Measurements from ENCODE around the gene ISL1. TPM values are rescaled to one million over a fixed set of nuclear protein-coding genes. Genes with fewer than 3 reads are reported as not detected.

The ISL1 gene
- total RNA-seq, result 0.15 TPM
- long read RNA-seq, result 0 reads

DNA sequence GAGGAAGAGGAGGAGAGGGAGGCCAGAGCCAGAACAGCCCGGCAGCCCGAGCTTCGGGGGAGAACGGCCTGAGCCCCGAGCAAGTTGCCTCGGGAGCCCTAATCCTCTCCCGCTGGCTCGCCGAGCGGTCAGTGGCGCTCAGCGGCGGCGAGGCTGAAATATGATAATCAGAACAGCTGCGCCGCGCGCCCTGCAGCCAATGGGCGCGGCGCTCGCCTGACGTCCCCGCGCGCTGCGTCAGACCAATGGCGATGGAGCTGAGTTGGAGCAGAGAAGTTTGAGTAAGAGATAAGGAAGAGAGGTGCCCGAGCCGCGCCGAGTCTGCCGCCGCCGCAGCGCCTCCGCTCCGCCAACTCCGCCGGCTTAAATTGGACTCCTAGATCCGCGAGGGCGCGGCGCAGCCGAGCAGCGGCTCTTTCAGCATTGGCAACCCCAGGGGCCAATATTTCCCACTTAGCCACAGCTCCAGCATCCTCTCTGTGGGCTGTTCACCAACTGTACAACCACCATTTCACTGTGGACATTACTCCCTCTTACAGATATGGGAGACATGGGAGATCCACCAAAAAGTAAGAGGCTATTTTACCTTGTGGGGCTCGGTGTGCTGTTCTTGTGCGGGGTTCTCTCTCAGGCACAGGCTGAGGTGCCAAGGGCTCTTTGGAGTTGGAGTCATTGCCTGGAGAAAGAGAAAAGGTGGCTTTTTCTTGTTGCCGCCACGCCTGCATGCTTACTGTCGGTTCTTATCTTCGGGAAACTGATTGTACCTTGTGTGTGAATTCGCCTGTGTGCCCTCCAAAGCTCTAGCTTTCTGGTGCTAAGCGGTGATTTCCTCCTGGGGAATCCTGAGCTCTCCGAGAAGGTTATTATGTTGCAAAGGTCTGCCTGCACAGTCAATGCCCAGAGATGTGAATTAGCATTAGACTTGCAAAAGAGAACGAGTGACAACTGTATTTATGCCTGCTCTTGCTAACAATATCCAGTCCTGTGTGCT lies at the start of gene ISL1:
Gene ISL1, plus strand, starts transcription at position 318 of the 991 bp plus-strand sequence. Its CDS starts 224 bp downstream, at position 542.
- Histone ChIP-seq H3K36me3 (no peaks in the 10 kb centered on the region), H3K27ac (no peak within 1 kb of the TSS), H3K4me3 (peak within 1 kb of the TSS; percentile 45), H3K27me3 (ENCODE audit: low read depth) (peaks cover 97% of the 10 kb centered on the region), H3K9me3 (no peaks in the 10 kb centered on the region), H3K4me1 (peaks cover 29% of the 10 kb centered on the region)
- ATAC-seq (peak; percentile 78 to 85), DNase-seq (peak; percentile 56)
- intact Hi-C loops (cut with DNase I), result no loop called here
- no peak for TF ChIP-seq CTCF (IDR thresholded peaks at IDR 0.05)

DNA sequence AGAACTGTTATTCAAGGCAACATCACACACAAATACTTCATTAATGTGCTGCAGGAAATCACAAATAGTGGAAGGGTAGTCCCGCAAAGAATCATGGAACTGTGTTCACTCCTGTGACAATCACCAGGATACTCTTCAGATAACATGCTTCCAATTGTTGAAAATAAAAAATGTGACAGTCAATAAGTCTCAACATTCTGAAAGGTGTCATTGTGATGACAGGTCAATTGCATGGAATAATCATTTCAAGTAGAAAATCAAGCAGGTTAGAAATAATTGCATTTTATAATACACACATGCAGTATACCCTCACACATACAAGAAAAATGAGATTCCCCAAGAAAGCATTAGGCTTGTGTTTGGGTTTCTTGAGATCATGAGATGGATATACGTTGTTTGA lies 46.4 kb upstream of the ISL1 start:
- Histone ChIP-seq H3K9me3 (no peaks in the 10 kb centered on the region), H3K27me3 (ENCODE audit: low read depth) (no peaks in the 10 kb centered on the region), H3K4me1 (no peaks in the 10 kb centered on the region), H3K4me3 (no peak overlapping the region), H3K36me3 (no peaks in the 10 kb centered on the region), H3K27ac (no peak overlapping the region)
- TF ChIP-seq CTCF (IDR thresholded peaks at IDR 0.05), result no peak
- intact Hi-C loops (cut with DNase I), result no loop called here
- no peak for ATAC-seq
- no peak for DNase-seq

- DNase-seq, result no peak
- intact Hi-C loops (cut with DNase I), result no loop called here
- Histone ChIP-seq H3K36me3 (no peaks in the 10 kb centered on the region), H3K4me3 (no peak overlapping the region), H3K4me1 (no peaks in the 10 kb centered on the region), H3K9me3 (no peaks in the 10 kb centered on the region), H3K27ac (no peak overlapping the region), H3K27me3 (ENCODE audit: low read depth) (no peaks in the 10 kb centered on the region)
- no peak for ATAC-seq
- no peak for TF ChIP-seq CTCF (IDR thresholded peaks at IDR 0.05)
Measured at GRCh38 chr5:51345106-51345505, 38.1 kb upstream of the ISL1 start.

- DNase-seq, result no peak
- Histone ChIP-seq H3K4me1 (no peaks in the 10 kb centered on the region), H3K27ac (no peak overlapping the region), H3K4me3 (no peak overlapping the region), H3K27me3 (ENCODE audit: low read depth) (no peaks in the 10 kb centered on the region), H3K36me3 (no peaks in the 10 kb centered on the region), H3K9me3 (no peaks in the 10 kb centered on the region)
- TF ChIP-seq CTCF (IDR thresholded peaks at IDR 0.05), result no peak
- ATAC-seq, result no peak
- intact Hi-C loops (cut with DNase I), result no loop called here
Measured at GRCh38 chr5:51347157-51347556, 36.1 kb upstream of the ISL1 start.

DNA sequence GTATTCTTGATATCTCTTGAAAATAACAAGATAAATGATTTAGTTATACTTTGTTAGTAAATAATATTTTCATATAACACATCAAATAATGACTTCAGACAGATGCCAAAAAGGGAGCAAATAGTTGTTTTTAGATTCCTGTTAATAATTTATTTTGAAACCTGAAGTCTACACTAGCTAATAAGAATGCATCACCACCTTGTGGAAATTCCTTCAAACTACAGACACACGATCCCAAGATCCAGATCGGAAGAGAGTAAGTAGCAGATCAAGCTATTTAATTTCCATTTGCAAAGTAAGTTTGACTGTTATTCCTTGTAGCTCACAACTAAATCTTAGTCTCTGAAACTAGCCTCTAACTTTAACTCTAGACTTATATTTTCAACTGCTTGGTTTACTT lies 35.5 kb upstream of the ISL1 start:
- no peaks in the 10 kb centered on the region for H3K4me1 ChIP-seq
- intact Hi-C loops (cut with DNase I), result no loop called here
- DNase-seq (no peak), ATAC-seq (no peak)
- no peak overlapping the region for H3K4me3 ChIP-seq
- H3K27me3 ChIP-seq (ENCODE audit: low read depth), result no peaks in the 10 kb centered on the region
- no peak for TF ChIP-seq CTCF (IDR thresholded peaks at IDR 0.05)
- H3K27ac ChIP-seq, result no peak overlapping the region
- H3K36me3 ChIP-seq, result no peaks in the 10 kb centered on the region
- no peaks in the 10 kb centered on the region for H3K9me3 ChIP-seq

Measured in lower lobe of right lung (tissue), 2 donors.